H1 (cell line): ENCODE measurements around the gene SH3BP5. TPM values are rescaled to one million over a fixed set of nuclear protein-coding genes. Genes with fewer than 3 reads are reported as not detected.

Source experiments
- BACH1 ChIP-seq: IDR thresholded peaks from 2 replicates; pipeline ENCODE4 v1.6.1; 2012; ENCODE audit warnings: low read length, improper control_type of control experiment
- BCL11A ChIP-seq, 2 experiments: IDR thresholded peaks; one replicate each; pipeline ENCODE4 v1.6.1; 2011; ENCODE audit warnings: low read depth in 2 of 2, low read length in 2 of 2, mild to moderate bottlenecking in 2 of 2
- CBX8 ChIP-seq: fragments of 300-800, 300-1000 bp; sonication (generic); IDR thresholded peaks from 2 replicates; pipeline ENCODE4 v1.7.1; 2016; ENCODE audit warnings: low read depth, low read length, borderline replicate concordance
- CHD2 ChIP-seq: IDR thresholded peaks from 2 replicates; pipeline ENCODE4 v1.6.1; 2012; ENCODE audit warnings: low read length, improper control_type of control experiment
- CREB1 ChIP-seq: IDR thresholded peaks from 2 replicates; pipeline ENCODE4 v1.6.1; 2012; ENCODE audit warnings: inconsistent platforms
- JUND ChIP-seq: IDR thresholded peaks from 2 replicates; pipeline ENCODE4 v1.6.1; 2011; ENCODE audit warnings: mild to moderate bottlenecking, improper control_type of control experiment, low read length
- RFX5 ChIP-seq: IDR thresholded peaks from 2 replicates; pipeline ENCODE4 v1.6.1; 2011; ENCODE audit warnings: low read depth, low read length, improper control_type of control experiment, borderline replicate concordance
- polyA plus RNA-seq, 7 experiments: library from polyadenylated mRNA; depleted of rRNA in 3 of 7; stranded (reverse) in 5 of 7; unstranded in 2 of 7; fragments of >200 nt in 5 of 7; fragments of 200-250 nt in 2 of 7; gene quantifications; 1 replicate in 5 of 7; 2 replicates in 1 of 7; 4 replicates in 1 of 7; pipeline versions ENCODE4 v1.2.1 to v1.2.3, GENCODE V29; 2011 to 2013; ENCODE audit warnings: missing spikeins in 2 of 7, mixed read lengths in 2 of 7
- total RNA-seq: library from RNA; stranded (reverse); fragmentation: NEBNext Ultra II Directional; extraction: Animal tissue kit (Norgen Biotek cat#: 25700); gene quantifications from 2 replicates; pipeline ENCODE4 v1.2.1, GENCODE V29; 2021
- TF ChIP-seq, protein P1 (sequence below): fragments of 300-600 bp; sonication (generic); IDR thresholded peaks from 2 replicates; pipeline ENCODE4 v1.7.1; 2012; ENCODE audit warnings: low read length, moderate library complexity, mild to moderate bottlenecking, inconsistent platforms; ENCODE audit not compliant: insufficient replicate concordance
- TF ChIP-seq, protein P2 (sequence below): IDR thresholded peaks from 2 replicates; pipeline ENCODE4 v1.6.1; 2012; ENCODE audit warnings: low read length, inconsistent platforms
- TF ChIP-seq, protein P3 (sequence below): IDR thresholded peaks from 2 replicates; pipeline ENCODE4 v1.6.1; 2012; ENCODE audit warnings: inconsistent platforms

Gene SH3BP5
- total and polyA plus RNA-seq, 2 of the 8 experiments (the other 6 are each of a cell fraction or from before 2014, with no cell fraction given) = 7.1 to 9.7 TPM

DNA sequence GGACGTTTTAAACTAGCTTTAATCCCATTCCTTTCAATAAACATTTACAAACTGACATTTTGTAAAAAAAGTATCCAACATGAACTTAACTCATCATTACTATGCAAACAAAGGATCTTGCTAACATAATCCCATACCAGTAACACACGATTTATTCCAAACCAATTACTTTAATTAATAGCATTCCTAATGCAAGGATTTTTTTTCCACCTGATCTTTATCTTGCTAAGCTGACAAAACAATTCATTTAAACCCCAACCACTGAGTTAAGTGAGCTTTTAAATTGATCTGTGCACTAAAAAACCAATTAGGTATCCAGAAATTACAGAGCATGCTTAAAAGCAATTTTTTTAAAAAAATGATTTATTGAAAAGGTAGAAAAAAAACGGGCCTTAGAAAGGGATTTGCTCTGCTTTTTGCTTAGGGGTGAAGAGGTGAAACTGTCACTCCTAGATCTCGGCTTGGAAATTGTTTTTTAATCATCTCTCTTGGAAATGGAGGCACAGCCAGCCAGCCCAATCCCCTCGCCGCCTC lies 1.2 kb downstream of the SH3BP5 start (continued):
- TF ChIP-seq, protein P1, sequence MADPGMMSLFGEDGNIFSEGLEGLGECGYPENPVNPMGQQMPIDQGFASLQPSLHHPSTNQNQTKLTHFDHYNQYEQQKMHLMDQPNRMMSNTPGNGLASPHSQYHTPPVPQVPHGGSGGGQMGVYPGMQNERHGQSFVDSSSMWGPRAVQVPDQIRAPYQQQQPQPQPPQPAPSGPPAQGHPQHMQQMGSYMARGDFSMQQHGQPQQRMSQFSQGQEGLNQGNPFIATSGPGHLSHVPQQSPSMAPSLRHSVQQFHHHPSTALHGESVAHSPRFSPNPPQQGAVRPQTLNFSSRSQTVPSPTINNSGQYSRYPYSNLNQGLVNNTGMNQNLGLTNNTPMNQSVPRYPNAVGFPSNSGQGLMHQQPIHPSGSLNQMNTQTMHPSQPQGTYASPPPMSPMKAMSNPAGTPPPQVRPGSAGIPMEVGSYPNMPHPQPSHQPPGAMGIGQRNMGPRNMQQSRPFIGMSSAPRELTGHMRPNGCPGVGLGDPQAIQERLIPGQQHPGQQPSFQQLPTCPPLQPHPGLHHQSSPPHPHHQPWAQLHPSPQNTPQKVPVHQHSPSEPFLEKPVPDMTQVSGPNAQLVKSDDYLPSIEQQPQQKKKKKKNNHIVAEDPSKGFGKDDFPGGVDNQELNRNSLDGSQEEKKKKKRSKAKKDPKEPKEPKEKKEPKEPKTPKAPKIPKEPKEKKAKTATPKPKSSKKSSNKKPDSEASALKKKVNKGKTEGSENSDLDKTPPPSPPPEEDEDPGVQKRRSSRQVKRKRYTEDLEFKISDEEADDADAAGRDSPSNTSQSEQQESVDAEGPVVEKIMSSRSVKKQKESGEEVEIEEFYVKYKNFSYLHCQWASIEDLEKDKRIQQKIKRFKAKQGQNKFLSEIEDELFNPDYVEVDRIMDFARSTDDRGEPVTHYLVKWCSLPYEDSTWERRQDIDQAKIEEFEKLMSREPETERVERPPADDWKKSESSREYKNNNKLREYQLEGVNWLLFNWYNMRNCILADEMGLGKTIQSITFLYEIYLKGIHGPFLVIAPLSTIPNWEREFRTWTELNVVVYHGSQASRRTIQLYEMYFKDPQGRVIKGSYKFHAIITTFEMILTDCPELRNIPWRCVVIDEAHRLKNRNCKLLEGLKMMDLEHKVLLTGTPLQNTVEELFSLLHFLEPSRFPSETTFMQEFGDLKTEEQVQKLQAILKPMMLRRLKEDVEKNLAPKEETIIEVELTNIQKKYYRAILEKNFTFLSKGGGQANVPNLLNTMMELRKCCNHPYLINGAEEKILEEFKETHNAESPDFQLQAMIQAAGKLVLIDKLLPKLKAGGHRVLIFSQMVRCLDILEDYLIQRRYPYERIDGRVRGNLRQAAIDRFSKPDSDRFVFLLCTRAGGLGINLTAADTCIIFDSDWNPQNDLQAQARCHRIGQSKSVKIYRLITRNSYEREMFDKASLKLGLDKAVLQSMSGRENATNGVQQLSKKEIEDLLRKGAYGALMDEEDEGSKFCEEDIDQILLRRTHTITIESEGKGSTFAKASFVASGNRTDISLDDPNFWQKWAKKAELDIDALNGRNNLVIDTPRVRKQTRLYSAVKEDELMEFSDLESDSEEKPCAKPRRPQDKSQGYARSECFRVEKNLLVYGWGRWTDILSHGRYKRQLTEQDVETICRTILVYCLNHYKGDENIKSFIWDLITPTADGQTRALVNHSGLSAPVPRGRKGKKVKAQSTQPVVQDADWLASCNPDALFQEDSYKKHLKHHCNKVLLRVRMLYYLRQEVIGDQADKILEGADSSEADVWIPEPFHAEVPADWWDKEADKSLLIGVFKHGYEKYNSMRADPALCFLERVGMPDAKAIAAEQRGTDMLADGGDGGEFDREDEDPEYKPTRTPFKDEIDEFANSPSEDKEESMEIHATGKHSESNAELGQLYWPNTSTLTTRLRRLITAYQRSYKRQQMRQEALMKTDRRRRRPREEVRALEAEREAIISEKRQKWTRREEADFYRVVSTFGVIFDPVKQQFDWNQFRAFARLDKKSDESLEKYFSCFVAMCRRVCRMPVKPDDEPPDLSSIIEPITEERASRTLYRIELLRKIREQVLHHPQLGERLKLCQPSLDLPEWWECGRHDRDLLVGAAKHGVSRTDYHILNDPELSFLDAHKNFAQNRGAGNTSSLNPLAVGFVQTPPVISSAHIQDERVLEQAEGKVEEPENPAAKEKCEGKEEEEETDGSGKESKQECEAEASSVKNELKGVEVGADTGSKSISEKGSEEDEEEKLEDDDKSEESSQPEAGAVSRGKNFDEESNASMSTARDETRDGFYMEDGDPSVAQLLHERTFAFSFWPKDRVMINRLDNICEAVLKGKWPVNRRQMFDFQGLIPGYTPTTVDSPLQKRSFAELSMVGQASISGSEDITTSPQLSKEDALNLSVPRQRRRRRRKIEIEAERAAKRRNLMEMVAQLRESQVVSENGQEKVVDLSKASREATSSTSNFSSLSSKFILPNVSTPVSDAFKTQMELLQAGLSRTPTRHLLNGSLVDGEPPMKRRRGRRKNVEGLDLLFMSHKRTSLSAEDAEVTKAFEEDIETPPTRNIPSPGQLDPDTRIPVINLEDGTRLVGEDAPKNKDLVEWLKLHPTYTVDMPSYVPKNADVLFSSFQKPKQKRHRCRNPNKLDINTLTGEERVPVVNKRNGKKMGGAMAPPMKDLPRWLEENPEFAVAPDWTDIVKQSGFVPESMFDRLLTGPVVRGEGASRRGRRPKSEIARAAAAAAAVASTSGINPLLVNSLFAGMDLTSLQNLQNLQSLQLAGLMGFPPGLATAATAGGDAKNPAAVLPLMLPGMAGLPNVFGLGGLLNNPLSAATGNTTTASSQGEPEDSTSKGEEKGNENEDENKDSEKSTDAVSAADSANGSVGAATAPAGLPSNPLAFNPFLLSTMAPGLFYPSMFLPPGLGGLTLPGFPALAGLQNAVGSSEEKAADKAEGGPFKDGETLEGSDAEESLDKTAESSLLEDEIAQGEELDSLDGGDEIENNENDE = no peak
- TF ChIP-seq, protein P2, sequence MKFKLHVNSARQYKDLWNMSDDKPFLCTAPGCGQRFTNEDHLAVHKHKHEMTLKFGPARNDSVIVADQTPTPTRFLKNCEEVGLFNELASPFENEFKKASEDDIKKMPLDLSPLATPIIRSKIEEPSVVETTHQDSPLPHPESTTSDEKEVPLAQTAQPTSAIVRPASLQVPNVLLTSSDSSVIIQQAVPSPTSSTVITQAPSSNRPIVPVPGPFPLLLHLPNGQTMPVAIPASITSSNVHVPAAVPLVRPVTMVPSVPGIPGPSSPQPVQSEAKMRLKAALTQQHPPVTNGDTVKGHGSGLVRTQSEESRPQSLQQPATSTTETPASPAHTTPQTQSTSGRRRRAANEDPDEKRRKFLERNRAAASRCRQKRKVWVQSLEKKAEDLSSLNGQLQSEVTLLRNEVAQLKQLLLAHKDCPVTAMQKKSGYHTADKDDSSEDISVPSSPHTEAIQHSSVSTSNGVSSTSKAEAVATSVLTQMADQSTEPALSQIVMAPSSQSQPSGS = no peak
- no peak for TF ChIP-seq CHD2
- no peak for TF ChIP-seq CBX8
- TF ChIP-seq CREB1 = no peak
- TF ChIP-seq, protein P3, sequence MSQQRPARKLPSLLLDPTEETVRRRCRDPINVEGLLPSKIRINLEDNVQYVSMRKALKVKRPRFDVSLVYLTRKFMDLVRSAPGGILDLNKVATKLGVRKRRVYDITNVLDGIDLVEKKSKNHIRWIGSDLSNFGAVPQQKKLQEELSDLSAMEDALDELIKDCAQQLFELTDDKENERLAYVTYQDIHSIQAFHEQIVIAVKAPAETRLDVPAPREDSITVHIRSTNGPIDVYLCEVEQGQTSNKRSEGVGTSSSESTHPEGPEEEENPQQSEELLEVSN = no peak
- no peak for TF ChIP-seq BCL11A (IDR thresholded peaks at IDR 0.05; ENCODE audit: low read depth in 2 of 2, low read length in 2 of 2)
- TF ChIP-seq BACH1 = no peak
- no peak for TF ChIP-seq RFX5
- no peak for TF ChIP-seq JUND
